ENCODE data around the gene CMIP. TPM values are rescaled to one million over a fixed set of nuclear protein-coding genes. Genes with fewer than 3 reads are reported as not detected.

The CMIP gene
- total RNA-seq, 1 experiment from 2014 or later, result 63.7 TPM

GRCh38 chr16:81547194-81547938 is 102.8 kb downstream of the CMIP start:
- no peaks in the 10 kb centered on the region for H3K9me3 Mint-ChIP-seq
- peaks cover 46% of the 10 kb centered on the region for H3K4me1 Mint-ChIP-seq
- no peak for ATAC-seq
- no peaks in the 10 kb centered on the region for H3K36me3 Mint-ChIP-seq
- H3K27ac Mint-ChIP-seq, result peak overlapping the region; percentile 33
- TF ChIP-seq PREB (CRISPR knock-in tag; IDR thresholded peaks at IDR 0.05; ENCODE audit: borderline replicate concordance) (no peak), ZNF281 (CRISPR knock-in tag; IDR thresholded peaks at IDR 0.05) (no peak), ARID4B (CRISPR knock-in tag; IDR thresholded peaks at IDR 0.05; ENCODE audit: borderline replicate concordance) (no peak), E2F5 (CRISPR knock-in tag; IDR thresholded peaks at IDR 0.05) (no peak), SP1 (CRISPR knock-in tag; conservative IDR thresholded peaks at IDR 0.05) (no peak), CDX4 (CRISPR knock-in tag; IDR thresholded peaks at IDR 0.05; ENCODE audit: borderline replicate concordance) (no peak), PRDM15 (CRISPR knock-in tag; IDR thresholded peaks at IDR 0.05) (no peak), SOX15 (CRISPR knock-in tag; IDR thresholded peaks at IDR 0.05) (no peak), ZNF121 (CRISPR knock-in tag; IDR thresholded peaks at IDR 0.05) (no peak), AR (CRISPR knock-in tag; IDR thresholded peaks at IDR 0.05) (no peak), ESRRA (CRISPR knock-in tag; IDR thresholded peaks at IDR 0.05; ENCODE audit: borderline replicate concordance) (no peak)
- ChIA-PET CTCF (interaction anchor here (0.9 kb wide), 1 partner anchor 17 kb away, joined by 3 read pairs; no protein-coding TSS in a partner anchor), POLR2A (interaction anchor here (0.6 to 1.0 kb wide), 2 partner anchors 17 to 154 kb away, joined by 3 read pairs; no protein-coding TSS in a partner anchor)
- H3K27me3 Mint-ChIP-seq (ENCODE audit: low read depth), result no peaks in the 10 kb centered on the region
- no peak for DNase-seq (ENCODE audit: low spot score)
- H3K4me3 Mint-ChIP-seq, result no peak overlapping the region

All from WTC11 (cell line).